H9 (cell line): ENCODE data around the gene SLC9A1. TPM values are rescaled to one million over a fixed set of nuclear protein-coding genes. Genes with fewer than 3 reads are reported as not detected.

ENCODE experiments used
- DNase-seq: peaks from one replicate; pipeline ENCODE4 v3.0.0-alpha.2; 2017
- H2AFZ ChIP-seq: one replicate; pipeline ENCODE4 v1.6.1; 2013; ENCODE audit warnings: mild to moderate bottlenecking, low read length, control low read depth, moderate library complexity
- H2AK5ac ChIP-seq: 2 replicates; pipeline ENCODE4 v1.6.1; 2013; ENCODE audit warnings: low read length, control low read depth, mixed read lengths; ENCODE audit not compliant: insufficient read length
- H2BK120ac ChIP-seq: one replicate; pipeline ENCODE4 v1.6.1; 2013; ENCODE audit warnings: low read depth, mild to moderate bottlenecking, low read length, control low read depth, inconsistent platforms; ENCODE audit not compliant: poor library complexity, severe bottlenecking
- H2BK12ac ChIP-seq: 2 replicates; pipeline ENCODE4 v1.6.1; 2013; ENCODE audit warnings: low read length, control low read depth, mixed read lengths, low read depth; ENCODE audit not compliant: insufficient read length
- H2BK15ac ChIP-seq: 2 replicates; pipeline ENCODE4 v1.6.1; 2013; ENCODE audit warnings: low read depth, low read length, control low read depth
- H2BK20ac ChIP-seq: one replicate; pipeline ENCODE4 v1.6.1; 2013; ENCODE audit warnings: low read depth, mild to moderate bottlenecking, low read length, control low read depth, inconsistent platforms; ENCODE audit not compliant: poor library complexity, severe bottlenecking
- H2BK5ac ChIP-seq: 2 replicates; pipeline ENCODE4 v1.6.1; 2013; ENCODE audit warnings: low read length, control low read depth, mixed read lengths; ENCODE audit not compliant: insufficient read length
- H3K14ac ChIP-seq: 2 replicates; pipeline ENCODE4 v1.6.1; 2013; ENCODE audit warnings: low read length, control low read depth; ENCODE audit not compliant: insufficient read depth
- H3K18ac ChIP-seq: 2 replicates; pipeline ENCODE4 v1.6.1; 2013; ENCODE audit warnings: low read depth, mild to moderate bottlenecking, mixed read lengths, low read length, control low read depth; ENCODE audit not compliant: insufficient read length
- H3K23ac ChIP-seq: 2 replicates; pipeline ENCODE4 v1.6.1; 2013; ENCODE audit warnings: low read length, control low read depth, mixed read lengths, low read depth; ENCODE audit not compliant: insufficient read length
- H3K23me2 ChIP-seq: 2 replicates; pipeline ENCODE4 v1.6.1; 2013; ENCODE audit warnings: low read depth, mild to moderate bottlenecking, mixed read lengths, low read length, control low read depth; ENCODE audit not compliant: insufficient read length, poor library complexity, severe bottlenecking
- H3K27ac ChIP-seq: 2 replicates; pipeline ENCODE4 v1.5.1; 2013; ENCODE audit warnings: low read length, control low read depth, mixed read lengths, low read depth; ENCODE audit not compliant: insufficient read length
- H3K27me3 ChIP-seq: 2 replicates; pipeline ENCODE4 v1.6.1; 2013; ENCODE audit warnings: low read length, control low read depth, inconsistent platforms; ENCODE audit not compliant: insufficient read depth
- H3K4ac ChIP-seq: 2 replicates; pipeline ENCODE4 v1.6.1; 2013; ENCODE audit warnings: low read depth, mild to moderate bottlenecking, control low read depth, inconsistent platforms, low read length, moderate library complexity
- H3K4me1 ChIP-seq: 2 replicates; pipeline ENCODE4 v1.6.1; 2013; ENCODE audit warnings: low read length, control low read depth, inconsistent platforms; ENCODE audit not compliant: insufficient read depth
- H3K4me2 ChIP-seq: 2 replicates; pipeline ENCODE4 v1.6.1; 2013; ENCODE audit warnings: low read length, control low read depth, mixed read lengths; ENCODE audit not compliant: insufficient read length, insufficient read depth
- H3K56ac ChIP-seq: 2 replicates; pipeline ENCODE4 v1.6.1; 2013; ENCODE audit warnings: low read depth, mild to moderate bottlenecking, mixed read lengths, low read length, control low read depth; ENCODE audit not compliant: insufficient read length
- H3K79me1 ChIP-seq: 2 replicates; pipeline ENCODE4 v1.6.1; 2013; ENCODE audit warnings: low read depth, mild to moderate bottlenecking, moderate library complexity, low read length, control low read depth, inconsistent platforms; ENCODE audit not compliant: insufficient read depth, poor library complexity, severe bottlenecking
- H3K79me2 ChIP-seq: 2 replicates; pipeline ENCODE4 v1.6.1; 2013; ENCODE audit warnings: low read length, control low read depth, inconsistent platforms; ENCODE audit not compliant: insufficient read depth
- H3K9ac ChIP-seq: 2 replicates; pipeline ENCODE4 v1.6.1; 2013; ENCODE audit warnings: low read length, control low read depth, mixed read lengths; ENCODE audit not compliant: insufficient read length; ENCODE audit errors: extremely low read depth
- H3K9me3 ChIP-seq: one replicate; pipeline ENCODE4 v1.6.1; 2013; ENCODE audit warnings: low read depth, low read length, inconsistent platforms; ENCODE audit not compliant: control insufficient read depth
- H3T11ph ChIP-seq: one replicate; pipeline ENCODE4 v1.6.1; 2013; ENCODE audit warnings: mild to moderate bottlenecking, low read length, control low read depth, inconsistent platforms
- H4K20me1 ChIP-seq: one replicate; pipeline ENCODE4 v1.6.1; 2013; ENCODE audit not compliant: control insufficient read depth, insufficient read length, insufficient read depth
- H4K5ac ChIP-seq: 2 replicates; pipeline ENCODE4 v1.6.1; 2013; ENCODE audit warnings: low read depth, mild to moderate bottlenecking, mixed read lengths, low read length, control low read depth; ENCODE audit not compliant: insufficient read length
- H4K8ac ChIP-seq: replicated peaks from 2 replicates; pipeline ENCODE4 v1.6.1; 2013; ENCODE audit warnings: low read length, control low read depth, mixed read lengths, low read depth; ENCODE audit not compliant: insufficient read length
- H4K91ac ChIP-seq: 2 replicates; pipeline ENCODE4 v1.6.1; 2013; ENCODE audit warnings: low read depth, mild to moderate bottlenecking, moderate library complexity, mixed read lengths, low read length, control low read depth; ENCODE audit not compliant: insufficient read length
- H3K27ac Mint-ChIP-seq, 3 experiments: 2 replicates in 2 of 3; 3 replicates in 1 of 3; pipeline ENCODE4 v1.8.0; 2020 to 2021; ENCODE audit warnings: mixed read lengths in 3 of 3, mild to moderate bottlenecking in 1 of 3, moderate library complexity in 1 of 3
- H3K27me3 Mint-ChIP-seq: 2 replicates; pipeline ENCODE4 v1.8.0; 2021; ENCODE audit warnings: low read depth, mild to moderate bottlenecking, moderate library complexity, mixed read lengths
- H3K36me3 Mint-ChIP-seq, 3 experiments: 2 replicates in 2 of 3; 3 replicates in 1 of 3; pipeline ENCODE4 v1.8.0; 2020 to 2021; ENCODE audit warnings: low read depth in 3 of 3, mixed read lengths in 3 of 3; ENCODE audit not compliant: insufficient read depth in 1 of 3
- H3K4me1 Mint-ChIP-seq, 2 experiments: 2 replicates each; pipeline ENCODE4 v1.8.0; 2020; ENCODE audit warnings: mixed read lengths in 2 of 2
- H3K4me3 Mint-ChIP-seq, 2 experiments: 2 replicates in 1 of 2; 3 replicates in 1 of 2; pipeline ENCODE4 v1.8.0; 2020 to 2021; ENCODE audit warnings: mild to moderate bottlenecking in 2 of 2, mixed read lengths in 2 of 2, moderate library complexity in 1 of 2
- H3K9me3 Mint-ChIP-seq, 2 experiments: 2 replicates in 1 of 2; 3 replicates in 1 of 2; pipeline ENCODE4 v1.8.0; 2020; ENCODE audit warnings: mild to moderate bottlenecking in 2 of 2, mixed read lengths in 2 of 2, moderate library complexity in 1 of 2
- WGBS: extraction: QIAGEN DNeasy Blood & Tissue Kit; methylation state at CpG from one replicate; pipeline ENCODE4 v1.1.7; 2013; ENCODE audit warnings: missing lambda C conversion rate, low lambda C conversion rate, mixed read lengths; ENCODE audit not compliant: insufficient read length; ENCODE audit errors: extremely low coverage; 5-methylcytosine and 5-hydroxymethylcytosine counted together
- total RNA-seq: library from RNA; stranded (reverse); gene quantifications from 2 replicates; pipeline ENCODE4 v1.2.1, GENCODE V29; 2021
- TF ChIP-seq, protein P1 (sequence below): fragments of 200-600 bp; sonication (generic); conservative IDR thresholded peaks from 3 replicates; pipeline ENCODE4 v1.8.0; 2021; ENCODE audit warnings: antibody characterized with exemption, mild to moderate bottlenecking

The SLC9A1 gene
- total RNA-seq, 1 experiment from 2014 or later = 20.8 TPM

DNA sequence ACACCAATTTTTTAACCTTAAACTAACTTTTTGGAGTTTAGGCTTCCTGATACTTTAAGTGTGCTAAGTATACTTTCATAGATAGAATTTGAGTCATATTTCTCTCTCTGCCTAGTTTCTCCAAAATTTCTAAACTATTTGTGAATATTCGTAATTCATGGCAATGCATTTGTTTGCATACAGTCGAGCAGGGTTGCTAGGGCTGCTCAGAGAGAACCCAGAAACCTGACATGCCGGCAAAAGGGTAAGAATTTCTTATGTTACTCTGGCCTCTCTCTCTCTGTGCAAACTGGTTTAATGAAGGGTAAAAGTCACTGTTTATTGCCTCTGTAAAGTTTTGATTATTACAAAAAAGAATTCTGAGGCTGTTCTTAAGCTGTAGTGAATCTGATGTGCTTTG is 25.1 kb upstream of the SLC9A1 start:
- WGBS = no CpG with 5 or more reads among the region's 3 CpGs
- DNase-seq = no peak
- no peak overlapping the region for H3K4me3 Mint-ChIP-seq
- peaks cover 4 to 14% (median 8%) of the 10 kb centered on the region in 3 experiments; a peak in 5 of 7 replicates for H3K36me3 Mint-ChIP-seq
- H4K8ac ChIP-seq = no peak overlapping the region
- no peak overlapping the region for H2AFZ ChIP-seq
- H4K5ac ChIP-seq = no peak overlapping the region
- H4K91ac ChIP-seq = no peak overlapping the region
- TF ChIP-seq, protein P1, sequence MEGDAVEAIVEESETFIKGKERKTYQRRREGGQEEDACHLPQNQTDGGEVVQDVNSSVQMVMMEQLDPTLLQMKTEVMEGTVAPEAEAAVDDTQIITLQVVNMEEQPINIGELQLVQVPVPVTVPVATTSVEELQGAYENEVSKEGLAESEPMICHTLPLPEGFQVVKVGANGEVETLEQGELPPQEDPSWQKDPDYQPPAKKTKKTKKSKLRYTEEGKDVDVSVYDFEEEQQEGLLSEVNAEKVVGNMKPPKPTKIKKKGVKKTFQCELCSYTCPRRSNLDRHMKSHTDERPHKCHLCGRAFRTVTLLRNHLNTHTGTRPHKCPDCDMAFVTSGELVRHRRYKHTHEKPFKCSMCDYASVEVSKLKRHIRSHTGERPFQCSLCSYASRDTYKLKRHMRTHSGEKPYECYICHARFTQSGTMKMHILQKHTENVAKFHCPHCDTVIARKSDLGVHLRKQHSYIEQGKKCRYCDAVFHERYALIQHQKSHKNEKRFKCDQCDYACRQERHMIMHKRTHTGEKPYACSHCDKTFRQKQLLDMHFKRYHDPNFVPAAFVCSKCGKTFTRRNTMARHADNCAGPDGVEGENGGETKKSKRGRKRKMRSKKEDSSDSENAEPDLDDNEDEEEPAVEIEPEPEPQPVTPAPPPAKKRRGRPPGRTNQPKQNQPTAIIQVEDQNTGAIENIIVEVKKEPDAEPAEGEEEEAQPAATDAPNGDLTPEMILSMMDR = no peak
- H3K23ac ChIP-seq = no peak overlapping the region
- no peak overlapping the region for H2BK15ac ChIP-seq
- H3K18ac ChIP-seq = no peak overlapping the region
- no peak overlapping the region for H2BK12ac ChIP-seq
- H3K23me2 ChIP-seq = no peaks in the 10 kb centered on the region
- H3K56ac ChIP-seq = no peak overlapping the region
- peaks cover 44 to 49% of the 10 kb centered on the region in 2 experiments for H3K9me3 Mint-ChIP-seq
- H3K4ac ChIP-seq = no peak overlapping the region
- H3K27me3 Mint-ChIP-seq = peaks cover 3% of the 10 kb centered on the region
- H3K4me1 Mint-ChIP-seq = 0 out of 4 replicates have a peak, but pooled peaks cover 0 to 2% of the 10 kb centered on the region in 2 experiments
- H3K4me1 ChIP-seq = no peaks in the 10 kb centered on the region
- H2BK20ac ChIP-seq = no peak overlapping the region
- H3K79me1 ChIP-seq = no peaks in the 10 kb centered on the region
- H2BK5ac ChIP-seq = no peak overlapping the region
- no peak overlapping the region for H3T11ph ChIP-seq
- H3K79me2 ChIP-seq = no peaks in the 10 kb centered on the region
- H4K20me1 ChIP-seq = no peaks in the 10 kb centered on the region
- no peak overlapping the region for H2AK5ac ChIP-seq
- H3K14ac ChIP-seq = no peak overlapping the region
- peaks cover 12% of the 10 kb centered on the region for H3K9me3 ChIP-seq
- no peak overlapping the region for H3K27ac ChIP-seq
- no peak overlapping the region for H3K4me2 ChIP-seq
- H3K27me3 ChIP-seq = no peaks in the 10 kb centered on the region
- no peak overlapping the region for H3K9ac ChIP-seq
- no peak overlapping the region for H3K27ac Mint-ChIP-seq
- no peak overlapping the region for H2BK120ac ChIP-seq
